ENCODE results near the gene GRIA4. TPM values are rescaled to one million over a fixed set of nuclear protein-coding genes. Genes with fewer than 3 reads are reported as not detected.

Gene GRIA4
- total RNA-seq, 1 experiment from 2014 or later = not detected

DNA sequence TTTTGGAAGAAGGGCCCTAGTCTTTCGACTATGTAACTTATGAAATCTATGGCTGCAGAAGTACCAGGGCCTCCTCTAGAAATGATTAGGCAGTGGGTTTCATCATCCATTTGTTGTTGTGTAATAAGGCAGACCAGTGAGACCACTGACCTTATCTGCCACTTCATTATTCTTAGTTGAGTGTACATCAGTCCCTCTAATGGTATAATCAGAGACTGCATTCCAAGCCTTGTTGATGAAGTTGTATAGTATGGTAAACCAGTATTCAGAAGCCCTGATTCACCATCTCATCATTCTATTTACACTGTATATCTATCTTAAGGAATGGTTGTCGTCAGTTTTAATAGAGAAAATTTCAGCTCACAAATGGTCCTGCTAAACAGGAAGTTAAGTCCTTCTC is 32.2 kb upstream of the GRIA4 start:
- CTCF ChIA-PET = no interaction called here
- H3K4me1 ChIP-seq (ENCODE audit: insufficient read depth, low read length, poor library complexity, severe bottlenecking) = no peaks in the 10 kb centered on the region
- no peak overlapping the region for H3K4me3 ChIP-seq (ENCODE audit: low read depth, low read length, poor library complexity, severe bottlenecking)
- no peaks in the 10 kb centered on the region for H3K27me3 ChIP-seq (replicated peaks; ENCODE audit: insufficient read depth, low read depth, low read length, poor library complexity)
- H3K27ac ChIP-seq (ENCODE audit: low read depth, low read length, poor library complexity, severe bottlenecking) = no peak overlapping the region
- BruUV-seq (replicated peaks) = no TSS peak
- peak; percentile 6 for DNase-seq (ENCODE audit: low spot score)
- no peaks in the 10 kb centered on the region for H3K9me3 ChIP-seq (ENCODE audit: low read depth, low read length, poor library complexity, severe bottlenecking)
- intact Hi-C loops (cut with micrococcal nuclease; ENCODE audit: unreplicated experiment) = no loop called here
- no peak for TF ChIP-seq EZH2 (IDR thresholded peaks at IDR 0.05; ENCODE audit: borderline replicate concordance, low read depth, low read length, poor library complexity, severe bottlenecking)
- TF ChIP-seq, protein P1, sequence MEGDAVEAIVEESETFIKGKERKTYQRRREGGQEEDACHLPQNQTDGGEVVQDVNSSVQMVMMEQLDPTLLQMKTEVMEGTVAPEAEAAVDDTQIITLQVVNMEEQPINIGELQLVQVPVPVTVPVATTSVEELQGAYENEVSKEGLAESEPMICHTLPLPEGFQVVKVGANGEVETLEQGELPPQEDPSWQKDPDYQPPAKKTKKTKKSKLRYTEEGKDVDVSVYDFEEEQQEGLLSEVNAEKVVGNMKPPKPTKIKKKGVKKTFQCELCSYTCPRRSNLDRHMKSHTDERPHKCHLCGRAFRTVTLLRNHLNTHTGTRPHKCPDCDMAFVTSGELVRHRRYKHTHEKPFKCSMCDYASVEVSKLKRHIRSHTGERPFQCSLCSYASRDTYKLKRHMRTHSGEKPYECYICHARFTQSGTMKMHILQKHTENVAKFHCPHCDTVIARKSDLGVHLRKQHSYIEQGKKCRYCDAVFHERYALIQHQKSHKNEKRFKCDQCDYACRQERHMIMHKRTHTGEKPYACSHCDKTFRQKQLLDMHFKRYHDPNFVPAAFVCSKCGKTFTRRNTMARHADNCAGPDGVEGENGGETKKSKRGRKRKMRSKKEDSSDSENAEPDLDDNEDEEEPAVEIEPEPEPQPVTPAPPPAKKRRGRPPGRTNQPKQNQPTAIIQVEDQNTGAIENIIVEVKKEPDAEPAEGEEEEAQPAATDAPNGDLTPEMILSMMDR (conservative IDR thresholded peaks at IDR 0.05; ENCODE audit: low read depth, low read length) = no peak
- POLR2A ChIA-PET (ENCODE audit: low non-redundant PET) = no interaction called here
- H3K36me3 ChIP-seq (ENCODE audit: insufficient read depth, low read length, poor library complexity, severe bottlenecking) = no peaks in the 10 kb centered on the region

DNA sequence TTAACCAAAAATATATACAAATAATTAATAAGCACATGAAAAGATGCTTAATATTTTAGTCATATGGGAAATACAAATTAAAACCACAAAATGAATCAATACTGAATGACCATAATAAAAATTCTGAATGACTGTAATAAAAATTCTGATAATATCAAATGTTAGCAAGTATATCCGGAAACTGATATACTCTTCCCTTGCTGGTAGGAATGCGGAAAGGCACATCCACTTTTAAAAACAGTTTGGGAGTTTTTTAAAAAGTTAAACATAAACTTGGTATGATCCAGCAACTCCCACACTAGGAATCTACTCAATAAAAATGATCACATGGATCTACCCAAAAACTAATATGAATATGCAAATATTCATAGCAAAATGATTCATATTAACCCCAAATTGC is 30.8 kb upstream of the GRIA4 start:
- Histone ChIP-seq H3K36me3 (ENCODE audit: insufficient read depth, low read length, poor library complexity, severe bottlenecking) (no peaks in the 10 kb centered on the region), H3K4me1 (ENCODE audit: insufficient read depth, low read length, poor library complexity, severe bottlenecking) (no peaks in the 10 kb centered on the region), H3K9me3 (ENCODE audit: low read depth, low read length, poor library complexity, severe bottlenecking) (no peaks in the 10 kb centered on the region), H3K4me3 (ENCODE audit: low read depth, low read length, poor library complexity, severe bottlenecking) (no peak overlapping the region), H3K27ac (ENCODE audit: low read depth, low read length, poor library complexity, severe bottlenecking) (no peak overlapping the region), H3K27me3 (replicated peaks; ENCODE audit: insufficient read depth, low read depth, low read length, poor library complexity) (no peaks in the 10 kb centered on the region)
- no peak for DNase-seq (ENCODE audit: low spot score)
- no TSS peak for BruUV-seq (replicated peaks)
- CTCF ChIA-PET = no interaction called here
- TF ChIP-seq EZH2 (IDR thresholded peaks at IDR 0.05; ENCODE audit: borderline replicate concordance, low read depth, low read length, poor library complexity, severe bottlenecking) = no peak
- TF ChIP-seq, protein P1 (conservative IDR thresholded peaks at IDR 0.05; ENCODE audit: low read depth, low read length) = no peak
- intact Hi-C loops (cut with micrococcal nuclease; ENCODE audit: unreplicated experiment) = no loop called here
- POLR2A ChIA-PET (ENCODE audit: low non-redundant PET) = no interaction called here

DNA sequence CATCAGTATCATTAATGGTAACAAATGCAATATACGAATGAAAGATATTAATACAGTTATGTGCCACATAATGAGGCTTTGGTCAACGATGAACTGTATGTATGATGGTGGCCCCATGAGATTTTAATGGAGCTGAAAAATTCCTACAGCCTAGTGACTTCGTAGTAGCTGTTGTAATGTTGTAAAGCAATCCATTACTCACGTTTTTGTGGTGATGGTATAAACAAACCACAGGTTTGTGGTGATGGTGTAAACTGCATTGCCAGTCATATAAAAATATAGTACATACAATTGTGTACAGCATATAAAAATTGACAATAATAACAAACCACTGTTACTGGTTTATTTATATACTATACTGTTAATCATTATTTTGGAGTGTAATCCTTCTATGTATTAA is 27.4 kb upstream of the GRIA4 start:
- no peak overlapping the region for H3K27ac ChIP-seq (ENCODE audit: low read depth, low read length, poor library complexity, severe bottlenecking)
- no peak for TF ChIP-seq EZH2 (IDR thresholded peaks at IDR 0.05; ENCODE audit: borderline replicate concordance, low read depth, low read length, poor library complexity, severe bottlenecking)
- TF ChIP-seq, protein P1 (conservative IDR thresholded peaks at IDR 0.05; ENCODE audit: low read depth, low read length) = no peak
- no TSS peak for BruUV-seq (replicated peaks)
- H3K4me3 ChIP-seq (ENCODE audit: low read depth, low read length, poor library complexity, severe bottlenecking) = no peak overlapping the region
- H3K4me1 ChIP-seq (ENCODE audit: insufficient read depth, low read length, poor library complexity, severe bottlenecking) = no peaks in the 10 kb centered on the region
- H3K36me3 ChIP-seq (ENCODE audit: insufficient read depth, low read length, poor library complexity, severe bottlenecking) = no peaks in the 10 kb centered on the region
- peaks cover 14% of the 10 kb centered on the region for H3K27me3 ChIP-seq (replicated peaks; ENCODE audit: insufficient read depth, low read depth, low read length, poor library complexity)
- ChIA-PET POLR2A (ENCODE audit: low non-redundant PET) (no interaction called here), CTCF (no interaction called here)
- H3K9me3 ChIP-seq (ENCODE audit: low read depth, low read length, poor library complexity, severe bottlenecking) = no peaks in the 10 kb centered on the region
- intact Hi-C loops (cut with micrococcal nuclease; ENCODE audit: unreplicated experiment) = no loop called here
- no peak for DNase-seq (ENCODE audit: low spot score)

Data from A673 (cell line).